T1000 (cell line): Measurements from ENCODE around the gene TIAM2.

Experiments
- DNase-seq: peaks from one replicate; lab custom pipeline; 2025; ENCODE audit warnings: mixed read lengths; lab: John Stamatoyannopoulos, UW

Gene TIAM2

DNA sequence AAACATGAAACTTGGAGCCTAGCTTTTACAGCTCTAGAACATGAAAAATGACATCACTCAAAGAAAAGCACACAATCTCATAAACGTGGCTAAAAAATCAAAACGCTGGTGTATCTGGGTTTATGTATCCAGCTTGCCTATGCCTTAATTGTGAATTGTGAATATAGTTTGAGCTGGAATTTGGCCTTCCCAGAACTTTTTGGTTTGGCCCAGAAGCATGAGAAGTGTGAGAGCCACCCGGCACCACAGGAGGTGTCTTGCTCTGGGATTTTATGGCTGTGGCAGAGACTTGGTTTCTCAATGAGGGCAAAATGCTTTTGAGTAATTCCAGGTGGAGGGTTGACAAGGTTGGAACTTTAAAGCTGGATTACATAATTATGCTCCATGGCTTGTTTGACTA lies 69.2 kb downstream of the TIAM2 start:
- DNase-seq: no peak

DNA sequence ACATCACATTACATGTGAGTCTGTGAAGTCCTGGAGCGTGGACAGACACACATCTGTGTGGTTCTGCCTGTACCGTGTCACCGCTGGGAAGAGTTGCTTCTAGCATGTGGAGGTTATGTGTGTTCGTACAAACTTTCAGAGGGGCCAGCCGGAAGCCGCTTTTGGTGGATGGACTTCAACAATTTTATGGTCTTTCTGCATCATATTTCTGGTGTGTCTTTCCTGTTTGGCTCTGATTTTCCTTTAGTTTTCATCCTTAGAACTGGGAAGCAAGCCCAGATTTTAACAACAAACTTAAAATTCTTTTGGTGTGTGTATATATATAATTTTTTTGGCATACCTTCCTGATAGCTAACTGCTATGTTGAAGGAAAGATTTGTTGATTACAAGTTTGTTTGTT lies 71.2 kb downstream of the TIAM2 start:
- DNase-seq: no peak

DNA sequence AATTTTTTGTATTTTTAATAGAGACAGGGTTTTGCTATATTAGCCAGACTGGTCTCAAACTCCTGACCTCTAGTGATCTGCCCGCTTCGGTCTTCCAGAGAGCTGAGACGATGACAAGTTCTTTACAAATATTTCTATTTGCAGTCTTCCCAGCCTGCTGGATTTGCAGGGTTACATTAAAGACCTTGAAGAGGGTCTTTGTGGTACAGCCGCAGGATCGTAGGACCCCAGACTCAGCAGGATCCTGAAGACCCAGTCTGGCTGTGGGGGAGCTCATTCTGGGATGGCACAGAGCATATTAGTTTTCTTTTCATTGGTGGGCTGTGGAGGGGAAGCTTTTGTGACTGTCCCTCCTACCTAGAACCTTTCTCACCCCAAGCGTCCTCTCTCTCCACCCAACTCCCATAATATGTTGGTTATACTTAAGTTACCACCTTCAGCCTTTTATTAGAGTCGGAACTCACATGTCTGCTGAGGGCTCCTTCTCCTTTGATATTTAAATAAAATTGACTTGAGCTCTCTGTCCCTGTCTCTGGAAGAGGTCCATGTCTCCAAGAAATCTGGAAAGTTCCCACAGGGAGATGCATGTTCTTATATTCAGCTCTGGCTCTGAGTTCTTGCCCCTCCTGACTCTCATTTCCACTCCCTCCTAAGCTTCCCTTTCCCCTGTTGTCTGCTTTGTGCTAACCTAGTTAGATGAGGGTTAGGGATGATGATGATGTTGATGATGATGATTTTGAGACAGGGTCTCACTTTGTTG lies 72.0 kb downstream of the TIAM2 start:
- DNase-seq: no peak

DNA sequence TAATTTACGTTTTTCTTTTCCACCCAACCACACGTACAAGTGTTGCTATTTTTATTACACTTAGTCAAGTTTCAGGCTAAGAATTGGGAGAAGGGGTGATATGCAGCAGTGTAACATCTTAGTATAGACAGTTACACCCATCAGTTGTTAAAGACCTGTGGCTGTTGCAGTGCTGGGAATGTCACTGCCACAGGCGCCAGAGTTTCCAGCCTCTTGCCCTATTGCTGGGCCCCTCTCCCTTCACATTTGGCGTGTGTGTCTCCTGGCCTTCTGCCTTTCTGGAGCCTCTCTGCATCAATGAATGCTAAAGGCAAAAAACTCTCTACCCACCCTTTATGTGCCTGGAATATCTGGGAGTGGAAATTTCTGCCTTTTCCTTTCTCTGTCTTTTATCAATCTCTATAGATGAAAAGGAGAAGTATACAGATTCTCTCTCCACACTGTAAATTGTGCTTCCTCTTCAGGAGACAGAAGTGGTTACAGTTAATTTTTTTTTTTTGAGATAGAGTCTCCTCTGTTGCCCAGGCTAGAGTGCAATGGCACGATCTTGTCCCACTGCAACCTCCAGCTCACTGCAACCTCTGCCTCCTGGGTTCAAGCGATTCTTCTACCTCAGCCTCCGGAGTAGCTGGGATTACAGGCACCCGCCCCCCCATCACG lies 73.0 kb downstream of the TIAM2 start:
- DNase-seq: no peak

DNA sequence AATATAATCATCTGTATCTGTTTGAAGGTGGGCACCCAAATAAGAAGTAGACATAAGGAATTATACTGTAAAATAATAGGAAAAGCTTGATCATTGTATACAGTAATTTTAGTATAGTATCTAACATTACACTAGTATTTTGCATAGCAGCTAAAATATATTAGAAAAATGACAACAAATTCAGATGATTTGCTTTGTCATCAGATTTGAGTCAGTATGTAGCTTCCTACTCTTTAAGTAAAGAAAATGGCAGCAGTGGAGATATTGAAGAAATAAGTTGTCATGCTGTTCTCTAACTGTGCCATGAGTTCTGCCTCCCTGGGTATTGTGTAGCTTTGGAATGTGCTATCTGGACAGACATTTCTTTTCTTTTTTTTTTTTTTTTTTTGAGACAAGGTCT lies 74.4 kb downstream of the TIAM2 start:
- no peak for DNase-seq

DNA sequence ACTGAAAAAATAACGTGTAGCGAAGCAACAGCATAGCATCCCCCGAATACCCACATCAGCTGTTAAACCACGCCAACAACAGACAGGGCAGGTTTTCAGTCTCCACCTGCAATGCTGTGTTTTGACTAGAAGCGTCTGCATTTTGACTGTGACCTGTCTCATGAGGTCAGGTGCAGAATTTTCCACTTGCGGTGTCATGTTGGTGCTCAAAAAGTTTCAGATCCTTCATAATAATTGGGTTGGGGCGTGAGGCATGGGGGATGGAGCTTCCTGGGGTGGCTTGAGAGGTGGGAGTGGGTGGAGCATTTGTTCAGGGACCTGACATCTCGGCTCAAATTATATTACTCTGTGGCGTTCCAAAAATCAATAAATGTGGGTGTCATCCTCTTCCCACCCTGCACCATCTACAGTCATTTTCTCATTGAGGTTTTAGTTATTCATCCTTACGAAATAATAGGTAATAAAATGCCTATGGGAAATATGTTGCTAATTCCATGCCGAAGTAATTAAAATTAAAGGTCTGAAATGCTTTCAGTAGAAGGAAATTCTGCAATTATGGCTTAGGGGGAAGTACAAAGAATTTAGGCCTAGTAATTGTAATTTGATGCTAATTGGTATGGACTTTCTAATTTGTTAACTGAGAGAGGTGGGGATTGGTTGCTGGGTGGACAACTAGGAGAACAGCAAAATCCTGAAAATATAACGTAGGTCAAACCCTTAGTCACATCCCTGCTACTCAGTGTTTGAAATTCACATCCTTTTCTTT lies 81.0 kb downstream of the TIAM2 start:
- no peak for DNase-seq

DNA sequence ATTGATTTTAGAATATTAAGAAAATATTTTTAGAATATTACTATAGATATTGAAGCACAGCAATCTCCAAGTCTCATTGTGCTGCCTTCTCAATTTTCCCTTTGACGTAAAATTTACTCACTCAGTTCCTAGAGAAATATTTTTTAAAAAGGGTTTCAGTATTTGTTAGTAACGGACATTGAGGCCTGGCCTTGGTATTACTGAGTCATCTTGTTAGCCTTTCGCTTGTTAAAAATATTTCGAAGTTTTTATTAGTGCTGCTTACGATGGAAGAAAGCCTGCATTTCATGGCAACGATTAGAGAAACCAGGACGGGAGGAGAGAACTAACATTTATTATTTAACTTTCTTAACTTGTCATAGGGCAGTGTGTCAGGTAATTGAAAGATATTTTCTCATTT lies 82.2 kb downstream of the TIAM2 start:
- DNase-seq: no peak

DNA sequence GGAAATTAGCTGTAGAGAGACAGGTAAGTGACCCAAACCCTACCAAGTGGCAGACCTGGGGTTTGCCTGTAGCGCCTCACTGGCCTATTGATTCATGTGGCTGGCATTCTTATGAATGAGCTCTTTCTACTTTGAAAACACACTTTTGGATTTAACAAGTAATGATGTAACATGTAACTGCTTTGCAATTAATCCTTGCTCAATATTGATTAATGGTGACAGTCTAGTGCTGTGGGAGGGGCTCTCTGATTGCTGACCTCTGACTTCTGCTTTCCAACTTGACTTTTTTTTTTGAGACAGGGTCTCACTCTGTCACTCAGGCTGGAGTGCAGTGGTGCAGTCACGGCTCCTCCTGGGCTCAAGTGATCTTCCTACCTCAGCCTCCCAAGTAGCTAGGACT lies 82.7 kb downstream of the TIAM2 start:
- no peak for DNase-seq

DNA sequence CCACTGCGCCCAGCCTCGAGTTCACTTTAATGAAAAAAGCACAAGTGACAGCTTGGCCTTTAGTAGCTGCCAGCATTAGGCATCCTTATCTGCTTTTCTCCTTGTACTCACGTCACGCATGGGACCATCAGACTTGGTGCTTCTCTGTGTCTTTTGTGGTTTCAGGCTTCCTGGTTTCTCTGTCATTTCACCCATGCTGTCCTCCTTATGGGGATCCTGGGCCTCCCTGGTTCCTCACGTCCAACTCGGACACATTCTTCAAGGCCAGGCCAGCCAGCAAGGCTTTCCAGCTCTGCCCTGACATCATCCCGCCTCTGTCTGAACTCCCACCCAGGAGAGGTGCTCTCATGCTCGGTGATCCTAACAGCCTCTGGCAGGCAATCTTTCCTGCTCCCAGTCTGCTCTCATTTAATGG lies 83.2 kb downstream of the TIAM2 start:
- DNase-seq: no peak

DNA sequence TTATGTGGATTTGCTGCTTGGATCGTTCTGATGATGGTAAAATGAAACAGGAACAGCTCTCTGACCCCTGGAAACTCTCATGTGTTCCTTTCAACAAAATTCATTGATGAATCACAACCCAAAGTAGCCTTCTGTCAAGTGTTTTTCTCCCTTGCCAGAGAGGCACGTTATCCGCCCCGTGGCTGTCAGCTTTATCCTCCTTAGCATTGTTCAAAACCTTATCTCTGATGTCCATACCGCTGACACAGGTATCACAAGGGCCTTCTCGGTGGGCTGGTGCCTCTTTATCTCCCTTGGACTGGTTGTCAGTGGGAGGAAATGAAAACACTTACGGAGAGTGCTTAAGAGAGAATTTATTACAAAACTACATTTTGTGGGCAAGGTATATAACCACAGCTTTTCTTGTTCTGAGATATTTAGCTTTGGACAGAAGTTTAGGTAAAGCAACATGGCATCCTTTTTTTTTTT lies 84.9 kb downstream of the TIAM2 start:
- DNase-seq: no peak

DNA sequence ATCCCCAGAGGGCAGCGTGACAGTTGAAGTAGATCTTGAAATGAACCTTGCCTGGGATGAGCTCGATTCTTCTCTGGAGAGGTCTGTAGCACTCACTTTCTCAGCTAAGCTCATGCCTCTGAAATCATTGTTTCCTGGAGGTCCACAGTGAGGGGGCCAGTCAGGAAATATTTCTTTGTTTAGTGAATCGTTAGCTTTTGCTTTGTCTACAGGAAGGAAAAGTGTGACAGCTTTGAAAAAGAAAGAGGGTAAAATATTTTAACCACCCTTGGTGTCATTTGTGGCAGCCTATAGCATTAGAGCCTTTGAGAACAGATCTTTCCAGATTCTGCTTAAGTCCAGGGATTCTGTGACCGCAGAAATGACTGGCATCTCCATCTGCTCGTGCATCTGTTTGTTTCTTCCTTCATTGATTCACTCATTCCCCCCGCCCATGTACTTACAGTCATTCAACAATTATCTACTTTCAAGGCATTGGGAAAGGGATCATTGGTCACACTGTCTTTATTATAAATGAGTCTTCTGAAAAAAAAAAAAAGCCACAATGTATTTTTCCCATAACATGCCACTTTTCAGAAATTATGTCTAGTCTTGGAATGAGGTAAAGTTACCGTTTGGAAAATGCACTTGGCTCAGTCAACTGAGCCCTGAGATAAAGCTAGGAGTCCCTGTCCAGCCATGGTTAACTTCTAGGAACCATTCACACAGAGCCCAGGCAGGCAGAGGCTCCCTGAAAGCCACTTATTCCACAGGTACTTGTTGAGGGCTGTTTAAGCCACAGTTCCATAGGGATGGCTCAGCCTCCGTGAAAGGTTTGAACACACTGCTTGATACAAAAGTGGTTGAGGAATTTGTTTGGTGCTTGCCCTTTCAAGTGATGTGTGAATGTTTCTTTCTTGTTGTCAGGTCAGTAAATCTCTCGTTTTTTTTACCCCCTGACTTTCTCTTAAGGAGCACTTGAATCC lies 86.0 kb downstream of the TIAM2 start:
- DNase-seq: no peak

DNA sequence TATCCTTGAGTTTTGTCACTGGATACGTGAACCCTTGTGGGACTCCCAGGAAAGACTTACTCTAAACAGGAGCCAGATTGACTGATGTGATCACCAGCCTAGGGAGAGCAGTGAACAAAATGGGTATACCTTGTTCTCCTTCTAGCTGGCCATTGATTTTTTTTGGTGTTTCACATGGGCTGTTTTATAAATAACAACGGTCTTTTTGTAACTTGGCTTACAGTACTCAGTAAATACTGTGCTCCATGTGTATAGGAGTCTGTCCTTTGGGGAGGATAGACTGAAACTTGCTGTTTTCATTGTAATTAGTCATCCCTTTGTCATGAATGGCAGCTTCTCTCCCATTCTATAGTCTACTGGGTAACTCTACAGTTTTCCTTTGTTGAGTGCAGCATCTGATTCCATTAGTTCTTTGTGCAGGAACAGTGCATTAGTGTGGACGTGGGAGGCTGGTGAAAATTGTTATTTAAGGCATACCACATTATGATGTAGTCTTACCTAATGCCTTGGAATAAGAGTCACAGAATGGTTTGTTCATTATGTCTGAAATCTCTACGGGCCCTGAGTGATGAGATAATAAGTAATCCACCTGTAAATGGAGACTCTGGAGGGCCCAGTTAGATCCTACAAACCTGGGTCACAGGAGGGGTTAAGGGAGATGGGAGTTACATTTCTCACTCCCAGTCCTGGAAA lies 89.5 kb downstream of the TIAM2 start:
- DNase-seq: no peak

DNA sequence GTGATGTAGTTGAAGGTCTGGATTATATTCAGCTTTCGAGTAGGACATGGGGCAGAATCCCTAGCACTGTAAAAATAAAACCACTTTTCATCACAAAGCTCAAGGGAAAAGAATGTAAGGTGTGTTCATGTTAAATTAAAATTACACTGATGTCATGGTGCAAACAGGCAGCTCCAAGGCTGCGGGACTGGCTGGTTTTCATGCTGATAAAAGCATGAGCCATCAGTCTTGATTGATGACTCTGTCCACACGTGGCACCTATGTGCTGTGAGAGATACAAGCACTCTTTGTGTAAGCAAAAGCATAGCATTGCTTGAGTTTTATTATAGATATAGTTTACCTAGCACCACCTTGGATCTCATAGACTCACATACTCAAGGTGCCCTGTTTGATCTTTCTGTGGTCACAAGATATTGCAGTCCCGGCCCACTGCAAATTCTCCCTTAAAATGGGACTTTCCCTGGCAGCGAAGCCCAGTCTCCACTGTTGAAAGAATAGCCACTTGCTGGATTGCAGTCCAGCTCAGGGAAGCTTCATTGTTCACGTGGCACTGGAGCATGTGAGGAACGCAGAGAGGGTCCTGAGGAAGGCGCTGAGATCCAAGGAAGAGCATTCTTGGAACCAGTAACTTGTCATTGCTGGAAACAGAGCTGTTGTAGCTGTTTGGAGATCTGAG lies 90.6 kb downstream of the TIAM2 start:
- no peak for DNase-seq

DNA sequence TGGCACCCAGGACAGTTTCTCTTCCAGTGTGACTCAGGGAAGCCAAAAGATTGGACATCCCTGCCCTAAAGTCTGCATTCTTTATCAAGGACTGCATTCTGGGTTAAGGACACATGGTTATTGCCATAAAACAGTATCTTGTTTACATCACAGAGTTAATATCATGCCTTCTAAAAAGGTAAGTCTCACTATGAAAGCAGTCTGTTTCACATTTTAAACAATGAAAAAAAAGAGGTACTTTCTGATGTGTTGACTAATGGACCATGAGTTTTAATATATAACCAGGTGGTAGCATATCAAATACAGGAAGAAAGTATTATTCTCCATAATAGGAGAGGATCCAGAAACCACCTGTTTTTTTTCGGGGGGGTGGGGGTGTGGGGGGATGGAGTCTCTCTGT lies 93.7 kb downstream of the TIAM2 start:
- no peak for DNase-seq

DNA sequence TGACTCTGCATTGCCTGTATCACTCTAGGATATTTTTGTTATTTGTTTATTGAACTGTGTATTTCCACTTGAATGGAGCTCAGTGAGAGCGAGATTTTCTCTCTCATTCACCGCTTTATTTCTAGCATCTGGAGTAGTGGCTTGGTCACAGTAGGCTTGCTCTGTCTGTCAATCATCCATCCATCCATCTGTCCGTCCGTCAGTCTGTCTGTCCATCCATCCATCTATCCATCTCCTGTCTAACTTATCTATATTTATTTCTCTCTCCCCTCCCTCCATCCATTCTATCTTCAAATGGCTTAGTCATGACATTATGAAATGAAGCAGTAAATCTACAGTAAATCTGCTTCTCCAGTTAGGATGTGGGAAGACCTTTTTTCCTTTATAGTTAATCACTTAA lies 94.6 kb downstream of the TIAM2 start:
- no peak for DNase-seq

DNA sequence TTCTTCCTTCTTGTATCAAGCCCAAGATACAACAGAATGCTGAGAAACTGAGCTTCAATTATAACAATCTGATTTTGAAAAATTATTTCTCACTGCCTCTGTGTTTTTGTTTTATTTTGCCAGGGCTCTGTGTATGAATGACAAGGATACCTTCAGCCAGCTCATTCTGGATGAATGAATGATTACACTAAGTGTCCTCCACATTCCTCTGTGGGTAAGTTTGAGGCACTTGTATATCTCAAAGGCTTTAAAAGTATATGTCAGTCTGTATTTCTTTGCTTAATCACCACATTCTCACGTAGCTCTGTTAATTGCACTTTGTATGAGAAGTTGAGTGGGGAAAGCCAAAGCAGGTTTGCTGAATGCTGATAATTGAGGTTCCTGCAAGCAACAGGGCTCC lies 95.1 kb downstream of the TIAM2 start:
- no peak for DNase-seq

DNA sequence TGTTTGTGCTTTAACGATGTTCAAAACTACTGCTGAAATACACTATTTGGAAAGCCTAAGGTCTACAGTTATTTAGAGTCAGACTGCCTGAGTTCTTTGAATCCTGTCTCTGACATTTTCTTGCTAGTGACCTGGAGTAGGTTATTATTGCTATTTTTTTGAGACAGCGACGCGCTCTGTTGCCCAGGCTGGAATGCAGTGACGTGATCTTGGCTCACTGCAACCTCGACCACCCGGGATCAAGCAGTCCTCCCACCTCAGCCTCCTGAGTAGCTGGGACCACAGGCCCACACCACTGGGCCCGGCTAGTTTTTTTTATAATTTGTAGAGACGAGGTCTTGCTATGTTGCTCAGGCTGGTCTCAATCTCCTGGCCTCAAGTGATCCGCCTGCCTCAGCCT lies 96.6 kb downstream of the TIAM2 start:
- no peak for DNase-seq

DNA sequence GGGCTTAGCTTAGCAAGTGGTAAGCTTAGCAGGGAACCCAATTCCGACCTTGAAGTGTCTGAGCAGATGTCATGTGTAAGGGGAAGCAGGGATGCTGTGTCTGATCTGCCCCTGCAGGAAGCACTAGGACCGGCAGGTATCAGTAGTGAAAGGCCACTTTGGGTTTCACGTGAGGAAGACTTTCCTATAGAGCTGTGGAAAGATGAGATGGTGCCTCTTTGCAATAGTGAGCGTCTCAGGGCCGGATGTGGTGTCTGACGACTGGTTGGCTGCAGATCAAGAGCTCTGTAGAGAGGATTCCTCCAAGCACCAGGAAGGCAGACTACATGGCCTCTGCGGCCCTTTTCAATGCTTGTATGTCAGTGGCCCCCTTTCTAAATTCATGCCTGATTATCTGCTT lies 98.3 kb downstream of the TIAM2 start:
- no peak for DNase-seq

DNA sequence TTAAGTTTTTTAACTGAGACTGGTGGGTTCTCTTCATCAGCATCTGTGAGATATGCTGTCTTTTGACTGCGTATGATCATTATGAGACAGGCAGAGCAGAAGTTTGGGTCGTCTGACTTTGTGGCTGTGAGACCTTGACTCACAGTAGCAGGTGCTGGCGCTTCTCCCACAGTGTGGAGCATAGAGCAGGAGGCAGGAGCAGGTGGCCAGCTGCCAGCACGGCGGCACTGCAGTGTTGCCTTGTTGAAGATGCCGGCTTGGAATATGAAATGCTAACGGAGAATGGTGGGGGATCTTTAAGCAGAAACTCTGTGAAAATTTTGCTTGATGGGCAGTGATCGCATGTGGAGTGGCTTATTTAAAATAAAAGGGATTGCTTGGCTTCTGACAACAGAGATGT lies 105.0 kb downstream of the TIAM2 start:
- no peak for DNase-seq

DNA sequence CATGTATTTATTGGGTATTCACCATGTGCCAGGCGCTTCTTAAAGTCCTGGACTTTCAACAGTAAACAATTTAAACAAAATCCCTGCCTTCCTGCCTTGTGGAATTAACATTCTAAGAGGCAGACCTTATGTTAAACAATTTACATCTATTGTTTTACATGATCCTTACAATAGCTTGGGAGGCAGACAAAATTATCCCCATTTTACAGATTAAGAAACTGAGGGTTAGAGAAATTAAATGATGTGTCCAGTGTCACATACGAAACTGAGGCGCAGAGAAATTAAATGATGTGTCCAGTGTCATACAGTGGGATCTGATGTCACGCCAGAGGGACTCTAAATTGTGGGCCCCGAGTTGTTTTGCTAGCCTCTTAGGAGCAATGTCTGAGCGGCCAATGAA lies 105.5 kb downstream of the TIAM2 start:
- DNase-seq: no peak
